ENCODE measurements around the gene KYNU.
A peak's percentile ranks its signal among the peaks of the same experiment; 100 is the strongest.

The KYNU gene

DNA sequence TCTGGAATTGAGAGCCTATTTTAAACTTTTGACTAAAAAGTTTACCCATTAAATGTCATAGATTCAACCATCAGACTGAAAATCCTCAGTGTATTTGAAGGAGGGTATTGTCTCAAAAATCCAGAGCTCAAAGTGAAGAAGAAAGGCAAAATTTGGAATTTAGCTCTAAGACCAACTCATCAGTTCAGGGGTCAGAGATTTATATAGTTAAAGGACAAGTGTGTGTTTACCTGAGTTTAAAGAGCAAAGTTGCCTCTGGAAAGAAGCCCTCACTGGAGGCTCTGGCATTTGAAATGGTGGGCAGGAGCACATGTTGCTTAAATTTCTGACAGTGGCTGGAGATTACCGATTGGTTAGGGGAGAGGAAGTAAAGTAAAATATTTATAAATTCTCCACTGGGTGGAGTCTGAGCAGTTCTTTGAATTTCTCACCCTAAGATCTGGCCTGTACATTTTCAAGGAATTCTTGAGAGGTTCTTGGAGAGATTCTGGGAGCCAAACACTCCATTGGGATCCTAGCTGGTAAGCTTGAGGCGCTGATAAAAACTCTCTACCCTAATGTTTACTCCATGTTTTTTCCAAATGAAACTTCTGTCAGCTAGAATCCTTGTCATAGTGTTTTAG lies at the start of gene KYNU:
TSS of gene KYNU (plus strand) at position 449 of the 623 bp plus-strand sequence. CDS start 7,704 bp downstream, outside the sequence.
- Histone ChIP-seq H3K27me3 (ENCODE audit: control insufficient read depth in 1 of 2, insufficient read depth in 2 of 2, low read length in 2 of 2) (no peaks in the 10 kb centered on the region), H3K27ac (ENCODE audit: low read depth, low read length) (no peak within 1 kb of the TSS), H3K9me3 (ENCODE audit: control insufficient read depth in 1 of 2, low read length in 2 of 2) (no peaks in the 10 kb centered on the region), H3K9ac (ENCODE audit: low read depth in 1 of 2, low read length in 2 of 2) (no peak within 1 kb of the TSS), H3K36me3 (ENCODE audit: control insufficient read depth in 1 of 2, insufficient read depth in 2 of 2, low read length in 2 of 2) (no peaks in the 10 kb centered on the region), H3K4me3 (ENCODE audit: low read depth in 1 of 2, low read length in 2 of 2) (peak within 1 kb of the TSS in 1 of 2 donors; percentile 0), H3K4me1 (ENCODE audit: control insufficient read depth in 1 of 2, insufficient read depth in 2 of 2, low read length in 2 of 2) (no peaks in the 10 kb centered on the region)

DNA sequence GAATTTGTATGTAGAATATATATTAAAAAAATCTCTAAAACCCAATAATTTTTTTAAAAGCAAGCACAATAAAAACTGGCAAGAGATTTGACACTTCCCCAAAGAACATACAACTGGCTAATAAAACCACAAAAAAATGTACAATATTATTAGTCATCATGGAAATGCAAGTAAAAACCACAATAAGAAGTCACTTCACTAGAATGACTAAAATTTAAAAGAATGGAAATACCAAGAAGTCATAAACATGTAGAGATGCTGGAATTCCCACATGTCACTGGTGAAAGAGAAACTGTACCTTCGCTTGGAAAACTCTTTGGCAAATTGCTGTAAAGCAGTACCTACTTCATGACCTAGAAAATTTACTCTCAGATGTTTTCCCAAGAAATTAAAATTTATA lies 43.4 kb upstream of the KYNU start:
- H3K4me3 ChIP-seq (ENCODE audit: low read depth in 1 of 2, low read length in 2 of 2) = no peak overlapping the region
- H3K4me1 ChIP-seq (ENCODE audit: control insufficient read depth in 1 of 2, insufficient read depth in 2 of 2, low read length in 2 of 2) = no peaks in the 10 kb centered on the region
- H3K9ac ChIP-seq (ENCODE audit: low read depth in 1 of 2, low read length in 2 of 2) = no peak overlapping the region
- no peaks in the 10 kb centered on the region for H3K36me3 ChIP-seq (ENCODE audit: control insufficient read depth in 1 of 2, insufficient read depth in 2 of 2, low read length in 2 of 2)
- H3K9me3 ChIP-seq (ENCODE audit: control insufficient read depth in 1 of 2, low read length in 2 of 2) = no peaks in the 10 kb centered on the region
- no peaks in the 10 kb centered on the region for H3K27me3 ChIP-seq (ENCODE audit: control insufficient read depth in 1 of 2, insufficient read depth in 2 of 2, low read length in 2 of 2)
- H3K27ac ChIP-seq (ENCODE audit: low read depth, low read length) = no peak overlapping the region

DNA sequence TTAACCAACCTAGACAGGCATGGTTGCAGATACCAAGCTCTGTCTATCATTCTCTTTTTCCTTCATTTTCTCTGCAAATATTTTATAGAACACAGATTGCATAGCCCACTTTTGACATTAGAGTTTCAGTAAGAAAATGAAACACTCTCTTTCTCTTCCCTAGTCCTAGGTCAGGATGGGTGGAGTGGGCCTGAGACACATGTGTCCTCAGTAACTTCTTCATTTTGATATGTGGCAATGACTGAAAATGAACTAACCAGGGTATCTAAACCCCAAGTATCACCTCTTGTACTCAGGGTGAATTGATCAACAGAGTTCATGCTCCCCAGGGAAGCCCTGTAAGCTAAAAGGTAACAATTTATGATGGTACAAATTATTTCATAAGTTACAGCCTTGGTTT lies 37.0 kb upstream of the KYNU start:
- H3K4me1 ChIP-seq (ENCODE audit: control insufficient read depth in 1 of 2, insufficient read depth in 2 of 2, low read length in 2 of 2) = no peaks in the 10 kb centered on the region
- no peak overlapping the region for H3K9ac ChIP-seq (ENCODE audit: low read depth in 1 of 2, low read length in 2 of 2)
- no peaks in the 10 kb centered on the region for H3K36me3 ChIP-seq (ENCODE audit: control insufficient read depth in 1 of 2, insufficient read depth in 2 of 2, low read length in 2 of 2)
- H3K27ac ChIP-seq (ENCODE audit: low read depth, low read length) = no peak overlapping the region
- no peaks in the 10 kb centered on the region for H3K27me3 ChIP-seq (ENCODE audit: control insufficient read depth in 1 of 2, insufficient read depth in 2 of 2, low read length in 2 of 2)
- no peak overlapping the region for H3K4me3 ChIP-seq (ENCODE audit: low read depth in 1 of 2, low read length in 2 of 2)
- H3K9me3 ChIP-seq (ENCODE audit: control insufficient read depth in 1 of 2, low read length in 2 of 2) = no peaks in the 10 kb centered on the region

DNA sequence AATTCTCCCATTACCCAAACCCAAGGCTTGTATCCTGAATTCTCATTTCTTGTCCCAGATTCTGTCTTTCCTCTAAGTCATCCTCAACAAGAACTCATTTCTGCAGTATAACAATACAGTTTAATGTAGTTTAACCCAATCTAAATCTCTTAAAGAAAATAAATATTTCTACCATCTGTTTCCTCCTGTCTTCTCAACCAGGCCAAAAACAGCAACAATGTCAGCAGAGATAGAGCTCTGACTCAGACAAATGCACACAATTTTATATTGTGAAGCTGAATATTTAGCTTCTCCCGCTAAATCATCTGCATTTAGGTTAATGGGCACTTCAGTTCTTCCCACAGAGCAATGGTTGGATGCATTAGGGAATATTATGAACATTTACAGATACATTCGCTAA lies 35.7 kb upstream of the KYNU start:
- no peak overlapping the region for H3K9ac ChIP-seq (ENCODE audit: low read depth in 1 of 2, low read length in 2 of 2)
- H3K4me3 ChIP-seq (ENCODE audit: low read depth in 1 of 2, low read length in 2 of 2) = no peak overlapping the region
- H3K27me3 ChIP-seq (ENCODE audit: control insufficient read depth in 1 of 2, insufficient read depth in 2 of 2, low read length in 2 of 2) = no peaks in the 10 kb centered on the region
- H3K36me3 ChIP-seq (ENCODE audit: control insufficient read depth in 1 of 2, insufficient read depth in 2 of 2, low read length in 2 of 2) = no peaks in the 10 kb centered on the region
- no peak overlapping the region for H3K27ac ChIP-seq (ENCODE audit: low read depth, low read length)
- no peaks in the 10 kb centered on the region for H3K9me3 ChIP-seq (ENCODE audit: control insufficient read depth in 1 of 2, low read length in 2 of 2)
- no peaks in the 10 kb centered on the region for H3K4me1 ChIP-seq (ENCODE audit: control insufficient read depth in 1 of 2, insufficient read depth in 2 of 2, low read length in 2 of 2)

DNA sequence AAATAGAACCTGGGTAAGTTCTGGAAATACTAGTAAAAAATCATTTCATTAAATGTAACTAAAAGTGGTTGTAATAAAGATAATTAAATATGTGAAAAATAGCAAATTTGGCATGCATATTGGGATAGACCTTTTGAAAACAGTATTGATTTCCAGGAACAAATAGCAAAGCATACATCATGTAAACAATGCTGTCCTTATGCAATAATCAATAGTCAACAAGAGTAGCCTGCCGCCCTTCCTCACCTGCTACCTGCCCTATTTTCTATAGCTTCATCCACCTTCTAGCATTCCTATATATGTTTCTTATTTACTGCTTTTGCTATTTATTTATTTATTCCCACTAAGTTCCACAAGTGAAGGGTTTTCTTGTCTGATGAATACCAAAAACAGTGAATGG lies 35.1 kb upstream of the KYNU start:
- Histone ChIP-seq H3K9ac (ENCODE audit: low read depth in 1 of 2, low read length in 2 of 2) (no peak overlapping the region), H3K36me3 (ENCODE audit: control insufficient read depth in 1 of 2, insufficient read depth in 2 of 2, low read length in 2 of 2) (no peaks in the 10 kb centered on the region), H3K27me3 (ENCODE audit: control insufficient read depth in 1 of 2, insufficient read depth in 2 of 2, low read length in 2 of 2) (no peaks in the 10 kb centered on the region), H3K27ac (ENCODE audit: low read depth, low read length) (no peak overlapping the region), H3K4me3 (ENCODE audit: low read depth in 1 of 2, low read length in 2 of 2) (no peak overlapping the region), H3K9me3 (ENCODE audit: control insufficient read depth in 1 of 2, low read length in 2 of 2) (no peaks in the 10 kb centered on the region), H3K4me1 (ENCODE audit: control insufficient read depth in 1 of 2, insufficient read depth in 2 of 2, low read length in 2 of 2) (no peaks in the 10 kb centered on the region)

DNA sequence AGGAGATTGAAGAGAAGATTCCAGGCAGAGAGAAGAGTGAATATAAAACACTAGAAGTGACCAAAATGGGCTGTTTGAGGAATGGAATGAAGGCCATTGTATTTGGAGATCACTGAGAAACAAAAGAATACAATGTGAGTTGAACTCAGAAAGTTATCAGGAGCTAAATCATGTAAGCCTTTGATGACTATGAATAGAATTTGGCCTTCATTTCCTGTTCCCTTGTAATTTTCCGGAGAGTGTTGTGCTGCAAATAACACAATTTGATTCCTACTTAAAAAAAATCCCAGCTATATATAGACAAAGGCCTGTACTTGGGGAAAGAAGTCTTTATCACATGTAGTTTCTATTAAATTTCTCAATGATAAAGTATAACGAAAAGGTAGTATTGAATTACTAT lies 33.7 kb upstream of the KYNU start:
- Histone ChIP-seq H3K36me3 (ENCODE audit: control insufficient read depth in 1 of 2, insufficient read depth in 2 of 2, low read length in 2 of 2) (no peaks in the 10 kb centered on the region), H3K27ac (ENCODE audit: low read depth, low read length) (no peak overlapping the region)

DNA sequence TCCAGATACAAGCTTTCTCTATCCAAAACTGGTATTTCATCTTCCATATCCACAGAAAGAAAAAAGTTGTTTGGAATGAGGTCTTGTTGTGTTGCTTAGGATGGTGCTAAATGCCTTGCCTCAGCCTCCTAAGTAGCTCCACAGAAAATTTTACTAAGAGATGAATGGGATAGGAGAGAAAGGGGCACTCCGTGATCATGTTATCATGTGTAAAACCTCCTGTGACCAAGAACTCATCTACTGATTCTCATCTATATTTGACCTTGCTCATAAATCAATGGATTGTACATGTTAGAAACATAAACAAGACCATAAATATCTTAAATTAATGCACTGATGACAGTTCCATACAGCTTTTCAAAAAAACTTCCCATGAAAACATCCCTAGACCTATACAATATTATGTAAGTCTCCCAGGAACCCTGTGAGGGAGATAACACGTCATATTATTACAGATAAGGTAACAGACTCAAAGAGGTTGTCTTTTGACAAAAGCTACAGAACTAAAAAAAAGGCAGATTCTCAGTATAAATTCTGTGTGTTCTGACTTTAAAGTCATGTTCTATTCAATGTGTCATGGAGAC lies 29.3 kb upstream of the KYNU start:
- Histone ChIP-seq H3K36me3 (ENCODE audit: control insufficient read depth in 1 of 2, insufficient read depth in 2 of 2, low read length in 2 of 2) (no peaks in the 10 kb centered on the region), H3K27me3 (ENCODE audit: control insufficient read depth in 1 of 2, insufficient read depth in 2 of 2, low read length in 2 of 2) (no peaks in the 10 kb centered on the region), H3K4me1 (ENCODE audit: control insufficient read depth in 1 of 2, insufficient read depth in 2 of 2, low read length in 2 of 2) (no peaks in the 10 kb centered on the region), H3K9me3 (ENCODE audit: control insufficient read depth in 1 of 2, low read length in 2 of 2) (no peaks in the 10 kb centered on the region), H3K4me3 (ENCODE audit: low read depth in 1 of 2, low read length in 2 of 2) (no peak overlapping the region), H3K9ac (ENCODE audit: low read depth in 1 of 2, low read length in 2 of 2) (no peak overlapping the region), H3K27ac (ENCODE audit: low read depth, low read length) (no peak overlapping the region)

More for the DNA sequence above, 33.7 kb upstream of the KYNU start:
- Histone ChIP-seq H3K4me3 (ENCODE audit: low read depth in 1 of 2, low read length in 2 of 2) (no peak overlapping the region), H3K27me3 (ENCODE audit: control insufficient read depth in 1 of 2, insufficient read depth in 2 of 2, low read length in 2 of 2) (no peaks in the 10 kb centered on the region), H3K9ac (ENCODE audit: low read depth in 1 of 2, low read length in 2 of 2) (no peak overlapping the region), H3K9me3 (ENCODE audit: control insufficient read depth in 1 of 2, low read length in 2 of 2) (no peaks in the 10 kb centered on the region), H3K4me1 (ENCODE audit: control insufficient read depth in 1 of 2, insufficient read depth in 2 of 2, low read length in 2 of 2) (no peaks in the 10 kb centered on the region)

DNA sequence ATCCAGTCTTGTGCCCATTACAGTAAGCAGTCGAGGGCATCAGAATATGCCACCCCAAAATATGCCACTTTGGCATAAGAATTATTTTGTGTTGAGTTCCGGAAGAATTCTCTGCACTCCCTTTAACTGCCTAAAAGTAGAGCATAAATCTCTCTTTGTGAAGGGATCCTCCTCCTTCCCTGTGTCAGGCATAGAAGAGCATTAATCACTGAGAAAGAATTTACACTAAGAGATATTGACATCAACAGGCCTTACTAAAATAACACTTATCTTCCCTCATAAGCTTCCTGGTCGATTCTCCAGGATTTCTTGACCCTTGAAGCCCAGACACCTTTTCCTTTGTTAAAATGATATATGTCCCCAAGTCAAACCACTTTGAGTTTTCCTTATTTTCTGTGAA lies 27.6 kb upstream of the KYNU start:
- Histone ChIP-seq H3K36me3 (ENCODE audit: control insufficient read depth in 1 of 2, insufficient read depth in 2 of 2, low read length in 2 of 2) (no peaks in the 10 kb centered on the region), H3K4me3 (ENCODE audit: low read depth in 1 of 2, low read length in 2 of 2) (no peak overlapping the region), H3K9me3 (ENCODE audit: control insufficient read depth in 1 of 2, low read length in 2 of 2) (no peaks in the 10 kb centered on the region), H3K9ac (ENCODE audit: low read depth in 1 of 2, low read length in 2 of 2) (no peak overlapping the region), H3K27me3 (ENCODE audit: control insufficient read depth in 1 of 2, insufficient read depth in 2 of 2, low read length in 2 of 2) (no peaks in the 10 kb centered on the region), H3K4me1 (ENCODE audit: control insufficient read depth in 1 of 2, insufficient read depth in 2 of 2, low read length in 2 of 2) (no peaks in the 10 kb centered on the region), H3K27ac (ENCODE audit: low read depth, low read length) (no peak overlapping the region)

DNA sequence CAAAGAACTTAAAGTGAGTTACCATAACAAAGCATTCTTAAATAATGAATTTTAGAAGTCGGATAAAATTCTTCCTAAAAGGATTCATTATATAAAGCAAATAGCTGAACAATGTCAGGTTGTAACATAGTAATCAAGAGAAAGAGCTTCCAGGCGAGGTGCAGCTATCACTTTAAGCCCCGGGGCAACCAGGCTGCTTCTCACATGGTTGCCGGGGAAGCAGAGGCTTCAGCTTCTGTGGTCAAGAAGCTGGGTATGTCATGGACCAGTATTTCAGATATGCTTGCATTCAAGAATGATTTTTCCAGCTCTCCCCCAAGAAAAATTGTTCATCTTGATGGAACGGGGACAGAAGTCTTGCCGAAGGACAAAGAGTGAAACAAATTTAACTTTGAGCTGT lies 23.6 kb upstream of the KYNU start:
- no peaks in the 10 kb centered on the region for H3K27me3 ChIP-seq (ENCODE audit: control insufficient read depth in 1 of 2, insufficient read depth in 2 of 2, low read length in 2 of 2)
- no peaks in the 10 kb centered on the region for H3K4me1 ChIP-seq (ENCODE audit: control insufficient read depth in 1 of 2, insufficient read depth in 2 of 2, low read length in 2 of 2)
- no peak overlapping the region for H3K4me3 ChIP-seq (ENCODE audit: low read depth in 1 of 2, low read length in 2 of 2)
- no peak overlapping the region for H3K27ac ChIP-seq (ENCODE audit: low read depth, low read length)
- H3K9ac ChIP-seq (ENCODE audit: low read depth in 1 of 2, low read length in 2 of 2) = no peak overlapping the region
- H3K9me3 ChIP-seq (ENCODE audit: control insufficient read depth in 1 of 2, low read length in 2 of 2) = no peaks in the 10 kb centered on the region
- no peaks in the 10 kb centered on the region for H3K36me3 ChIP-seq (ENCODE audit: control insufficient read depth in 1 of 2, insufficient read depth in 2 of 2, low read length in 2 of 2)

DNA sequence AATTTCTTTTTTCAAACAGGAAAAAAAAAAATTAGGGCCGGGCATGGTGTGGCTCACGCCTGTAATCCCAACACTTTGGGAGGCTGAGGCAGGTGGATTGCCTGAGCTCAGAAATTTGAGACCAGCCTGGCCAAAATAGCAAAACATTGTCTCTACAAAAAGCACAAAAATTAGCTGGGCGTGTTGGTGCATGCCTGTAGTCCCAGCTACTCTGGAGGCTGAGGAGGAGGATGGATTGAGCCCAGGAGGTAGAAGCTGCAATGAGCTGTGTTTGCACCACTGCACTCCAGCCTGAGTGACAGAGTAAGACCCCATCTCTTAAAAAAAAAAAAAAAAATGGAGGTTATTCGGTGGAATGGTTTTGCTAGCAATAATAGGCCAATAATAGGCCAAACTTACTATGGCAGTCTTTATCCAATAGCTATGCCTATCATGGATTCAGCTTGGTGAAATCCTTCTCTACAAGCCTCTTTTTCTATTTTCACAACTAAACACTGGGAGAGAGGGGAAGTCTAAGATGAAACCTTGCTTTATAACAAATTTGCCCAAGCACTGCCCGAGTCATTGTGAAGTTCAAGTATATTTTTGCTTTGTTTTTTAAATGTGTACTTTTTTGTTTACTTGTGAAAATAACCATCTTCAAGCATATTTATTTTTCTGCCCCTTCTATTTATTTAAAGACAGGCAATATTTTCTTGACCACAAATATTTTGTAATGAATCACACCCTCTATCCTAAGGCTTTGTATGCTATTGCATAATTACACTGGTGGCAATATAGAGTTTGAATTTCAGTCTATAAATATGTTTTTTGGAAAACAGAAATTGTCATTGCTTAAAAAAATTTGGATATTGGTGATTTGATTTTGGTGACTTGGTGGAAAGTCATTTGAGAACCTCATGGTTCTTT lies 20.0 kb upstream of the KYNU start:
- Histone ChIP-seq H3K4me1 (ENCODE audit: control insufficient read depth in 1 of 2, insufficient read depth in 2 of 2, low read length in 2 of 2) (no peaks in the 10 kb centered on the region), H3K9ac (ENCODE audit: low read depth in 1 of 2, low read length in 2 of 2) (no peak overlapping the region), H3K27me3 (ENCODE audit: control insufficient read depth in 1 of 2, insufficient read depth in 2 of 2, low read length in 2 of 2) (no peaks in the 10 kb centered on the region), H3K9me3 (ENCODE audit: control insufficient read depth in 1 of 2, low read length in 2 of 2) (no peaks in the 10 kb centered on the region), H3K27ac (ENCODE audit: low read depth, low read length) (no peak overlapping the region), H3K4me3 (ENCODE audit: low read depth in 1 of 2, low read length in 2 of 2) (no peak overlapping the region), H3K36me3 (ENCODE audit: control insufficient read depth in 1 of 2, insufficient read depth in 2 of 2, low read length in 2 of 2) (no peaks in the 10 kb centered on the region)

All from duodenal mucosa (tissue), 2 donors.